HepG2 (cell line): ENCODE results near the gene FGF7. TPM values are rescaled to one million over a fixed set of nuclear protein-coding genes. Genes with fewer than 3 reads are reported as not detected.
"Not testable (repeated sequence)": the region's sequence is repeated elsewhere in the genome, so short reads cannot be mapped to it uniquely, and the experiment has no call there.

ENCODE experiments used
- ATAC-seq: fragments of 200-7000 bp; cut with Tn5 transposase; 3 replicates; pipeline ENCODE4 v1.9.1; 2020; ENCODE audit warnings: mild to moderate bottlenecking, moderate library complexity
- BruUV-seq: library from RNA; stranded (reverse); fragments of 400-500 nt; replicated peaks from 2 replicates; lab custom pipeline; 2021; lab: Mats Ljungman, UMichigan
- CTCF ChIA-PET: fragments of 300-600 bp; formaldehyde crosslinking; extraction: SDS; loops from one replicate; lab custom pipeline; 2021; ENCODE audit warnings: low total read pairs, inconsistent platforms, low intra/inter-chr PET ratio; lab: Yijun Ruan, JAX
- POLR2A ChIA-PET: fragments of 350-600 bp; sonication (Branson Sonifier 250); formaldehyde crosslinking; loops from one replicate; lab custom pipeline; 2020; ENCODE audit warnings: antibody characterized with exemption, inconsistent platforms; lab: Yijun Ruan, JAX
- DNase-seq: peaks from one replicate; pipeline ENCODE4 v3.0.0-alpha.2; 2015; ENCODE audit warnings: low spot score
- FAIRE-seq: peaks from 3 replicates; lab custom pipeline; 2011; peaks lifted over from hg19 to GRCh38; lab: Jason Lieb, UNC
- H2AFZ ChIP-seq: one replicate; pipeline ENCODE4 v1.6.1; 2011; ENCODE audit warnings: low read length, inconsistent platforms
- H3K27ac ChIP-seq: fragments of 300-600 bp; 3 replicates; pipeline ENCODE4 v1.8.0; 2011; ENCODE audit warnings: mixed run types, mild to moderate bottlenecking, mixed read lengths, low read length, inconsistent platforms; ENCODE audit not compliant: insufficient read depth; ENCODE audit errors: extremely low read length
- H3K27me3 ChIP-seq, 2 experiments: fragments of 200-600 bp in 1 of 2; 2 replicates in 1 of 2; 3 replicates in 1 of 2; pipeline versions ENCODE4 v1.6.0 to v1.8.0; 2011; ENCODE audit warnings: low read length in 2 of 2, mild to moderate bottlenecking in 2 of 2, moderate library complexity in 2 of 2, inconsistent platforms in 1 of 2; ENCODE audit not compliant: insufficient read depth in 2 of 2, control insufficient read depth in 1 of 2
- H3K36me3 ChIP-seq, 2 experiments: fragments of 200-600 bp in 1 of 2; replicated peaks in 1 of 2; 2 replicates in 1 of 2; 3 replicates in 1 of 2; pipeline versions ENCODE4 v1.5.1 to v1.8.0; 2011; ENCODE audit warnings: low read length in 2 of 2, inconsistent platforms in 1 of 2; ENCODE audit not compliant: insufficient read depth in 2 of 2, control insufficient read depth in 1 of 2
- H3K4me1 ChIP-seq: 2 replicates; pipeline ENCODE4 v1.5.1; 2012; ENCODE audit warnings: low read length, inconsistent platforms; ENCODE audit not compliant: insufficient read depth
- H3K4me2 ChIP-seq: 2 replicates; pipeline ENCODE4 v1.6.0; 2011; ENCODE audit warnings: low read depth, low read length, inconsistent platforms
- H3K4me3 ChIP-seq, 3 experiments: fragments of 200-600 bp in 1 of 3; sonication (generic), shearing (Covaris generic) in 1 of 3; replicated peaks in 1 of 3; 2 replicates each; pipeline ENCODE4 v1.5.1; 2011 to 2016; ENCODE audit warnings: low read length in 3 of 3, inconsistent platforms in 2 of 3, low read depth in 2 of 3, mild to moderate bottlenecking in 2 of 3, control low read depth in 1 of 3, mixed read lengths in 1 of 3; ENCODE audit not compliant: insufficient read depth in 1 of 3
- H3K79me2 ChIP-seq: one replicate; pipeline ENCODE4 v1.6.1; 2011; ENCODE audit warnings: low read length, inconsistent platforms; ENCODE audit not compliant: insufficient read depth
- H3K9ac ChIP-seq: 2 replicates; pipeline ENCODE4 v1.6.0; 2011; ENCODE audit warnings: mild to moderate bottlenecking, low read depth, low read length, inconsistent platforms; ENCODE audit not compliant: insufficient read depth
- H3K9me3 ChIP-seq: 2 replicates; pipeline ENCODE4 v1.5.1; 2012; ENCODE audit warnings: mild to moderate bottlenecking, low read length
- H4K20me1 ChIP-seq: 2 replicates; pipeline ENCODE4 v1.6.0; 2011; ENCODE audit warnings: inconsistent platforms, mild to moderate bottlenecking, low read length, moderate library complexity; ENCODE audit not compliant: insufficient read depth
- MAFF ChIP-seq: IDR thresholded peaks from 2 replicates; pipeline ENCODE4 v1.6.1; 2011; ENCODE audit warnings: low read depth, low read length, improper control_type of control experiment
- MAFK ChIP-seq, 2 experiments: IDR thresholded peaks in 1 of 2; conservative IDR thresholded peaks in 1 of 2; 2 replicates each; pipeline ENCODE4 v1.6.1; 2011; ENCODE audit warnings: improper control_type of control experiment in 2 of 2, low read length in 2 of 2
- ZFP62 ChIP-seq: sonication (generic); formaldehyde crosslinking; IDR thresholded peaks from 2 replicates; pipeline ENCODE4 v1.4.0; 2020; ENCODE audit warnings: missing genetic modification reagents
- ZNF136 ChIP-seq: sonication (generic); formaldehyde crosslinking; IDR thresholded peaks from 2 replicates; pipeline ENCODE4 v1.8.1; 2022; ENCODE audit warnings: low read depth, mild to moderate bottlenecking, moderate library complexity, missing genetic modification reagents
- WGBS: methylation state at CpG from one replicate; pipeline ENCODE4 v1.1.6; 2017; ENCODE audit warnings: low lambda C conversion rate; 5-methylcytosine and 5-hydroxymethylcytosine counted together
- in situ Hi-C: cut with HindIII; loops from 2 replicates; pipeline ENCODE4 v1.10.0; 2017; ENCODE audit warnings: low pct_unique_long_range_greater_than_20kb; ENCODE audit not compliant: extremely low pct_ligation_motif_present
- intact Hi-C: fragments of 100-400 bp; cut with micrococcal nuclease; formaldehyde crosslinking; loops from one replicate; pipeline ENCODE4 v1.10.0; 2022; ENCODE audit not compliant: unreplicated experiment
- polyA plus RNA-seq, 8 experiments: library from polyadenylated mRNA; depleted of rRNA in 3 of 8; stranded (reverse) in 7 of 8; unstranded in 1 of 8; fragments of >200 nt; fragmentation: Illumina TruSeq in 4 of 8; extraction: Trizol in 4 of 8; gene quantifications; 2 replicates each; pipeline versions ENCODE4 v1.2.1 to v1.2.3, GENCODE V29; 2011 to 2016; ENCODE audit warnings: low read depth in 4 of 8, missing spikeins in 1 of 8, mixed read lengths in 1 of 8; ENCODE audit not compliant: insufficient read depth in 1 of 8
- total RNA-seq, 5 experiments: library from RNA; depleted of rRNA; stranded (reverse); fragments of >200 nt; fragmentation: Illumina TruSeq; extraction: Trizol; gene quantifications; 2 replicates each; pipeline ENCODE4 v1.2.3, GENCODE V29; 2016; ENCODE audit warnings: low read depth in 1 of 5

FGF7 gene
- total and polyA plus RNA-seq, 2 of the 13 experiments (the other 11 are each of a cell fraction or from before 2014, with no cell fraction given), result not detected

GRCh38 chr15:49473031-49473430, 50.0 kb downstream of the FGF7 start (continued):
- TF ChIP-seq ZNF136 (CRISPR knock-in tag), result no peak
- TF ChIP-seq ZFP62 (CRISPR knock-in tag), result no peak

DNA sequence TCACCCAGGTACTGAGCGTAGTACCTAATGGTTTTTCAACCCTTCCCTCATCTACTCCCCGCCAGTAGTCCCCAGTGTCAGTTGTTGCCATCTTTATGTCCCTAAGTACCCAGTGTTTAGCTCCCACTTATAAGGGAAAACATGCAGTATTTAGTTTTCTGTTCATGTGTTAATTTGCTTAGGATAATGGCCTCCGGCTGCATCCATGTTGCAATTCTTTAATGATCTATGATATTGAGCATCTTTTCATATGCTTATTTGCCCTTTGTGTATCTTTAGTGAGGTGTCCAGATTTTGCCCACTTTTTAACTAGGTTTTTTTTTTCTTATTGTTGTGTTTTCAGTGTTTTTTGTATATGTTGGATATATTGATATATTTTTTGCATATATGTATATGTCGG, 55.0 kb downstream of the FGF7 start:
- intact Hi-C loops, H4K20me1 ChIP-seq, H3K9me3 ChIP-seq: not testable (repeated sequence)

DNA sequence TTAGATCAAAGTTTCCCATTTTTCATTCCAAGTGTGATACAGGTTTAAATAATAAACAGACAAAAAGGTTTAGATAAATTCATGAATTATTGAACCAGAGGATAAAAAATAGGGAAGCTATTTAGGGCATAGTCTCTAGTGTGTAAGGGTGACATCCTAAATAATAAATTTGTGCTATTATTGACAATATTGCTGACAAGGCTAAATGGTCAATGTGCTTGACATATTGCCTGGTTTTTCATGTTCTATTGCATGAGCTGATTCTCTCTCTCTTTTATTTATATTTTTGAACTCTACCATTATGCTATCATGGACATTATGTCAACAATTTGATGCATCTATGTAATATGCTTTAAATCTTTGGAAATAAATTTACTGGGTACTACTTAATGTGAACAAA, 55.9 kb downstream of the FGF7 start:
- H3K4me1 ChIP-seq, BruUV-seq, intact Hi-C loops, POLR2A ChIA-PET, H3K4me2 ChIP-seq, in situ Hi-C loops, H3K4me3 ChIP-seq, FAIRE-seq, H3K36me3 ChIP-seq, CTCF ChIA-PET, H3K27ac ChIP-seq, H3K9ac ChIP-seq, H3K79me2 ChIP-seq, DNase-seq, H4K20me1 ChIP-seq, H3K27me3 ChIP-seq, ATAC-seq, H2AFZ ChIP-seq, H3K9me3 ChIP-seq: not testable (repeated sequence)
- TF ChIP-seq MAFK (conservative IDR thresholded peaks at IDR 0.05 in 1 of 2, IDR thresholded peaks at IDR 0.05 in 1 of 2; ENCODE audit: low read length in 2 of 2) (peak; percentile 55 to 83), MAFF (peak; percentile 81)

More for the DNA sequence above, 55.0 kb downstream of the FGF7 start:
- H3K4me2 ChIP-seq, H3K79me2 ChIP-seq, H3K4me3 ChIP-seq, H3K36me3 ChIP-seq, CTCF ChIA-PET, DNase-seq, in situ Hi-C loops, H2AFZ ChIP-seq, H3K9ac ChIP-seq, H3K27ac ChIP-seq, POLR2A ChIA-PET, H3K27me3 ChIP-seq, ATAC-seq, H3K4me1 ChIP-seq, BruUV-seq, FAIRE-seq: not testable (repeated sequence)
- WGBS, result 26% methylated on average over 4 of the region's 4 CpGs

DNA sequence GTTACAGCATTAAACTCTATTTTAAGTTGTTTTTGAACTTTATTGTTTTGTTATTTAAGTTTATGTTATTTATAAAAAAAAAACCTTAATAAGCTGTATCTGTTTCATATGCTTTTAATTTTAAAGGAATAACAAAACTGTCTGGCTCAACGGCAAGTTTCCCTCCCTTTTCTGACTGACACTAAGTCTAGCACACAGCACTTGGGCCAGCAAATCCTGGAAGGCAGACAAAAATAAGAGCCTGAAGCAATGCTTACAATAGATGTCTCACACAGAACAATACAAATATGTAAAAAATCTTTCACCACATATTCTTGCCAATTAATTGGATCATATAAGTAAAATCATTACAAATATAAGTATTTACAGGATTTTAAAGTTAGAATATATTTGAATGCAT, 62.4 kb downstream of the FGF7 start:
- H3K4me1 ChIP-seq, BruUV-seq, intact Hi-C loops, CTCF ChIA-PET, DNase-seq, H3K79me2 ChIP-seq, H3K9ac ChIP-seq, H3K36me3 ChIP-seq, POLR2A ChIA-PET, H3K27ac ChIP-seq, H2AFZ ChIP-seq, FAIRE-seq, ATAC-seq, H3K4me3 ChIP-seq, H3K27me3 ChIP-seq, H3K9me3 ChIP-seq, in situ Hi-C loops, H4K20me1 ChIP-seq, H3K4me2 ChIP-seq: not testable (repeated sequence)
- WGBS, result 55% methylated on average over 1 of the region's 1 CpG
